ENCODE measurements around the gene FAM13A.

The FAM13A gene

GRCh38 chr4:88720451-88721428 lies 336.2 kb downstream of the FAM13A start:
- DNase-seq (ENCODE audit: low spot score) = no peak

GRCh38 chr4:88719381-88719780 lies 337.6 kb downstream of the FAM13A start:
- DNase-seq (ENCODE audit: low spot score) = no peak

GRCh38 chr4:88718098-88718497 lies 338.9 kb downstream of the FAM13A start:
- DNase-seq (ENCODE audit: low spot score) = no peak

DNA sequence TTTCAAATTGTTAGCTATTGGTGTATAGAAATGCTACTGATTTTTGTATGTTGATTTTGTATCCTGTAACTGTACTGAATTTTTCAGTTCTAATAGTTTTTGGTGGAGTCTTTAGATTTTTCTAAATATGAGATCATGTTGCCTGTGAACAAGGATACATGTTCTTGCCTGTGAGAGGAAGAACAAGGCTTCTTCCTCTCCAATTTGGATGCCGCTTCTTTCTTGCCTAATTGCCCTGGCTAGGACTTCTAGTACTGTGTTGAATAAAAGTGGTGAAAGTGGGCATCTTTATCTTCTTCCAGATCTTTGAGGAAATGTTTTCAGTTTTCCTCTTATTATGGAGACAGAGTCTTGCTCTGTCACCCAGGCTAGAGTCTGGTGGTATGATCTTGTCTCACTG lies 343.2 kb downstream of the FAM13A start:
- no peak for DNase-seq (ENCODE audit: low spot score)

DNA sequence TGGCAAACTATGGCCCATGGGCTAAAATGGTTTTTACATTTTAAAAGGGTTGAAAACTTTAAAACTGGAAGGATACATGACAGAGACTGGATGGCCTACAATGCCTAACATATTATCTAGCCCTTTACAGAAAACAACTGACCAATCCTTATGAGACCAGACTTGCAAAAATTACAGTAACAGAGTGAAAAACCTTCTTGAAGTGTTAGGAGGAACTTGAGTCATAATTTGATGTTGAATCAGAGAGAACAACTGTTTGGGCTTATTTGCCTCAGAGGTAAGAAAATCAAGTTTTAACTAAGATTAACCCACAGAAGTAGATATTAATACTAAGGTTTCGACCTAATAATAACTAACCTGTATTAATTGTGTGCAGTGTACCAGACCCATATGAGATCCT lies 347.0 kb downstream of the FAM13A start:
- DNase-seq (ENCODE audit: low spot score) = no peak

DNA sequence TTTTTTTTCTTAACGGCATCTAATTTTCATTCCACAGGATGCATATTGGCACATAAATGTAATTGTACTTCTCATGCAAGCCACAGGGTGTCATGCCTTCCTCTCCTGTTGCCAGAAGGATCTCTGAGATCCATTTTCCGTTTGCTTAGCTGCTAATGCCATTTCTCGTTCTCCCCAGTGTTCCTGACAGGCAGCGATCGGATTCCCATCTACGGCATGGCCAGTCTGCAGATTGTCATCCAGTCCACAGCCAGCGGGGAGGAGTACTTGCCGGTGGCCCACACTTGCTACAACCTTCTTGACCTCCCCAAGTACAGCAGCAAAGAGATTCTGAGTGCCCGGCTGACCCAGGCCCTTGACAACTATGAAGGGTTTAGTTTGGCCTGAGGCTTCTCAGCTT lies 350.4 kb downstream of the FAM13A start:
- DNase-seq (ENCODE audit: low spot score) = peak; percentile 48

DNA sequence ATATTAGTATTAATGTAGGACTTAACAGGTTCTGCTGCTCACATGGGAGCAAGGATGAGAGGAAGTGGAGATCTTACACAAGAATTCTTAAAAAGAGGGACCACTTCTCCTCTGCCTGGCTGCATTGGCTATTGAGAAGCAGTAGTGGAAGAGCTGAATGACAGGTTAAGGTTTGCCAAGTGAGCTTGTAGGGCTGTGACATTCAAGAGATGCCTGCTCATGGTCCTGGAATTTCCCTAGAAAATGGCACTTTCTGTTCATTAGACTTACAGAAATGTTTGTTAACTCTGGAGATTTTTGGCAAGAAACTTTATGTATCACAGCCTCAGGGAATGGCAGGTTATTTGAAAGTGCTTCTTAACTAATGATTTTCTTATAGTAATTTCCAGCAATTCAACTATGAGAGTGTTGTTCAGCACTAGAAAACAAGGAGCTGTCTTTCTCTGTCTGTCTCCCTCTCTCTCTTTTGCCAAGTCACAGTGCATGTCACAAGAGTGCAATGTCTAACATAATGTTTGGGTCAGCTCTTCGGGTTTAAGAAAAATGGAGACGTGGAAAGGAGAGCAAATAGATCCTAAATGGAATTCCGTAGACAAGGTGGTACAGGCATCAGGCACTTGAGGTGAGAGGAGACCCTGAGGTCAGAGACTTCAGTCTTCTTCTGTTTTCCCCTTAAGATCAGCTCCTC lies 351.0 kb downstream of the FAM13A start:
- DNase-seq (ENCODE audit: low spot score) = no peak

DNA sequence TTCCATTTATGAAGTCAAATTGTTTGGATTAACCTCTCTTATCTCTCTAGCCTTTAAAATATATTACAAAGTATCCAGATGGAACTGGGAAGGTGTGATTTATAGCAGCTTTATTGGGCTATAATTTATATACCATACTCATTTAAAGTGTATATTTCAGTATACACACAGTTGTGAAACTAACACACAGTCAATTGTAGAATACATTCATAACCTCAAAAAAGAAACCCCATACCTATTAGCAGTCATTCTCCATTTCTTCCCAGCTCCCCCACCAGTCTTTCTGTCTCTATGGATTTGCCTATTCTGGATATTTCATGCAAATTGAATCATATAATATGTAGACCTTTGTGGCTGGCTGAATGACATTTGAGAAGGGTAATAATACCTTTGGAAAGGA lies 351.8 kb downstream of the FAM13A start:
- DNase-seq (ENCODE audit: low spot score) = no peak

DNA sequence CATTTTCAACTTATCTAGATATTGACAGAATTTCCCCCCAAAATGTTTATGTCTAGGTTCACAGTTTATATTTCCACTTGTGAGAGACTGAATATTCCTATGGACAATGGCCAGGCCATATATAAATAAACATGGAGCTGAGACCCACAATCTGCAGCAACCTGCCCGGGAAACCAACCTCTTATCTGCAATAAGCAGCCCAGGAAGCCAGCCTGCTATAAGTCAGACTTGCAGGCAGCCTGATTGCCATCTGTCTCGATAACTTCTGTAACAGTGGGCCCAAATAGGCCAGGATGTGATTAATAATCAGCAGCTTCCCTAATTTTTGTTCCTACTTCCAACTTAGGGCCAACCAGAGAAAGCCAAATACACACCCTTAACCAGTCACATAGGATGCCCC lies 354.2 kb downstream of the FAM13A start:
- no peak for DNase-seq (ENCODE audit: low spot score)

DNA sequence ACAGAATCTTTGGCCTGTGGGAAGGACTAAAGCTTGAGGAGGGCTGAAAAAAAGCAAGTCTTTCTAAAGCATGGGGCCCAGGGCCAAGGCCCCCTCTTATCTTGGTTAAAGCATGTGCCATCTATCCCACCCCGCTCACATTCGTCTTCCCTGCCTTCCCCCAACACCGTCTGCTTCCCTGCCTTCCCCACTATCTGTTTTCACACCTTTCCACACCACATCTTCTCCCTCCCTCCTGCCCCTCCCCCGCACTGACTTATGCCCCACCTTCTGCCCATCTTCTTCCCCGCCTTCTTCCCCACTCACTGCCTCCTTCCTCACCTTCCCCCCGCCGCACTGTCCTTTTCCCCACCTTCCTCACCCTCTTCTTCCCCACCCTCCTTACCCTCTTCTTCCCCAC lies 358.5 kb downstream of the FAM13A start:
- DNase-seq (ENCODE audit: low spot score) = no peak

- no peak for DNase-seq (ENCODE audit: low spot score)
These were observed 359.2 kb downstream of the FAM13A start, which contains the start of gene NAP1L5 for GRCh38 chr4:88697588-88698329. Gene NAP1L5 (minus strand): TSS chr4:88697829. CDS start chr4:88697754, 75 bp downstream.

- DNase-seq (ENCODE audit: low spot score) = no peak
These were observed 359.8 kb downstream of the FAM13A start for GRCh38 chr4:88697141-88697540.

GRCh38 chr4:88696630-88697029 lies 360.4 kb downstream of the FAM13A start:
- no peak for DNase-seq (ENCODE audit: low spot score)

DNA sequence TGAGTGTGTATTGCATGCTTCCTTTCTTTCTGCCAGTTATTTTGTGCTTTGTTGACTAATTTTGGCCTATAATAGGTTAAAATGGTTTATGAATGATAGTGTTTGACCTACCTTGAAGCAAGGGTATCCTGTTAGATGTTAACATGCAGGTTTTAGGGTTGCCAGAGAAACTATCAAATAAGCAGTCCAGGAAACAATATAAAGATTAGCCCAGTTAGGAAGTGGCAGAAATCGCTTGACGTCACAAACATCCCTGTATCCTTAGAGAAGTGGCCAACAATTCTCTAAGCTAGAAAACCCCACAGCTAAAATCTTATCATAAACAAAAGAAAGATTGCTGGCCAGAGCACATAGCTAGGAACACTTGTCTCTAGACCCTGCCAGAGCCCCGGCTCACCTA lies 363.2 kb downstream of the FAM13A start:
- no peak for DNase-seq (ENCODE audit: low spot score)

GRCh38 chr4:88690355-88690754 lies 366.6 kb downstream of the FAM13A start:
- no peak for DNase-seq (ENCODE audit: low spot score)

DNA sequence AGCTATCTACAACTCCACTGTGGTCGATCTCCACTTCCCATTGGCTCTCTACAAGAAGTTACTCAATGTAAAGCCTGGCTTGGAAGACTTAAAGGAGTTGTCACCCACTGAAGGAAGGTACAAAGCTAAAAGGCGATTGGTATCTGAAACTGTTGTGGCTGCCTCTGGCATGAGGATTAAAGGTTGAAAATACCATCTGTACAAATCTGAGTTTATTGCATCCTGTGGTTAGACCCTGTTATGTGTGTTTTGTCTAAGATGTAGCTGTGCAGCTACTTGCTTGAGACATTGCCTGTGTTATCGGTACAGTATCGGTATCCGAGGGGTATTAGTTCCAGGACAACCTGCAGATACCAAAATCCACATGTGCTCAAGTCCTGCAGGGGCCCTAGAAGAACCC lies 375.8 kb downstream of the FAM13A start:
- no peak for DNase-seq (ENCODE audit: low spot score)
